WTC11 (cell line): ENCODE data around the gene TBC1D23. TPM values are rescaled to one million over a fixed set of nuclear protein-coding genes. Genes with fewer than 3 reads are reported as not detected.

Experiments
- ATAC-seq: fragments of 200-7000 bp; cut with Tn5 transposase; 2 replicates; pipeline ENCODE4 v1.10.0; 2021; ENCODE audit warnings: mild to moderate bottlenecking, moderate library complexity
- CTCF ChIA-PET: fragments of 300-600 bp; sonication (Branson Sonifier 250); formaldehyde crosslinking; loops from one replicate; lab custom pipeline; 2021; ENCODE audit warnings: antibody characterized with exemption; lab: Charles Lee
- POLR2A ChIA-PET: fragments of 350-600 bp; sonication (Branson Sonifier 250); formaldehyde crosslinking; loops from one replicate; lab custom pipeline; 2021; ENCODE audit warnings: antibody characterized with exemption; lab: Charles Lee
- DNase-seq: peaks from one replicate; pipeline ENCODE4 v3.0.0; 2021; ENCODE audit warnings: low spot score
- H3K27ac Mint-ChIP-seq: 2 replicates; pipeline ENCODE4 v1.8.0; 2021; ENCODE audit warnings: mixed read lengths
- H3K27me3 Mint-ChIP-seq: 2 replicates; pipeline ENCODE4 v1.8.0; 2021; ENCODE audit warnings: low read depth, mild to moderate bottlenecking, moderate library complexity, mixed read lengths
- H3K36me3 Mint-ChIP-seq: 2 replicates; pipeline ENCODE4 v1.8.0; 2021; ENCODE audit warnings: mixed read lengths
- H3K4me1 Mint-ChIP-seq: 2 replicates; pipeline ENCODE4 v1.8.0; 2022; ENCODE audit warnings: mixed read lengths
- H3K4me3 Mint-ChIP-seq: 2 replicates; pipeline ENCODE4 v1.8.0; 2021; ENCODE audit warnings: mild to moderate bottlenecking, moderate library complexity, mixed read lengths
- H3K9me3 Mint-ChIP-seq: 2 replicates; pipeline ENCODE4 v1.8.0; 2021; ENCODE audit warnings: mixed read lengths
- AR ChIP-seq: fragments of 250-450 bp; sonication (Bioruptor Pico); IDR thresholded peaks from 2 replicates; pipeline ENCODE4 v1.9.0; 2021; ENCODE audit warnings: mild to moderate bottlenecking
- CREM ChIP-seq: sonication (generic); formaldehyde crosslinking; IDR thresholded peaks from 2 replicates; pipeline ENCODE4 v1.8.1; 2022; ENCODE audit warnings: mild to moderate bottlenecking, missing genetic modification reagents, moderate library complexity
- E2F5 ChIP-seq: sonication (generic); formaldehyde crosslinking; IDR thresholded peaks from 2 replicates; pipeline ENCODE4 v1.8.1; 2022; ENCODE audit warnings: mild to moderate bottlenecking, moderate library complexity, missing genetic modification reagents
- EMX1 ChIP-seq: fragments of 250-450 bp; sonication (Bioruptor Pico); IDR thresholded peaks from 2 replicates; pipeline ENCODE4 v1.8.0; 2021; ENCODE audit warnings: mild to moderate bottlenecking
- IRF2 ChIP-seq: sonication (generic); formaldehyde crosslinking; IDR thresholded peaks from 2 replicates; pipeline ENCODE4 v1.8.0; 2022; ENCODE audit warnings: low read depth, missing genetic modification reagents, borderline replicate concordance
- JUN ChIP-seq: sonication (generic); formaldehyde crosslinking; IDR thresholded peaks from 2 replicates; pipeline ENCODE4 v1.8.0; 2023; ENCODE audit warnings: mild to moderate bottlenecking, missing genetic modification reagents
- KAT7 ChIP-seq: sonication (generic); formaldehyde crosslinking; IDR thresholded peaks from 2 replicates; pipeline ENCODE4 v1.8.1; 2023; ENCODE audit warnings: missing genetic modification reagents, mild to moderate bottlenecking, borderline replicate concordance
- MAX ChIP-seq: sonication (generic); formaldehyde crosslinking; IDR thresholded peaks from 2 replicates; pipeline ENCODE4 v1.8.0; 2022; ENCODE audit warnings: mild to moderate bottlenecking, missing genetic modification reagents
- NFE2L1 ChIP-seq: sonication (generic); formaldehyde crosslinking; IDR thresholded peaks from 2 replicates; pipeline ENCODE4 v1.8.1; 2023; ENCODE audit warnings: missing genetic modification reagents
- NFYB ChIP-seq: sonication (generic); formaldehyde crosslinking; conservative IDR thresholded peaks from 2 replicates; pipeline ENCODE4 v1.8.0; 2022; ENCODE audit warnings: low read depth, missing genetic modification reagents
- PRRX2 ChIP-seq: fragments of 250-450 bp; sonication (Bioruptor Pico); IDR thresholded peaks from 2 replicates; pipeline ENCODE4 v1.8.0; 2021; ENCODE audit warnings: mild to moderate bottlenecking
- SMAD3 ChIP-seq: sonication (generic); formaldehyde crosslinking; IDR thresholded peaks from 2 replicates; pipeline ENCODE4 v1.8.0; 2022; ENCODE audit warnings: missing genetic modification reagents, mild to moderate bottlenecking, borderline replicate concordance
- SMAD4 ChIP-seq: sonication (generic); formaldehyde crosslinking; IDR thresholded peaks from 2 replicates; pipeline ENCODE4 v1.8.0; 2022; ENCODE audit warnings: mild to moderate bottlenecking, missing genetic modification reagents
- TEAD4 ChIP-seq: sonication (generic); formaldehyde crosslinking; IDR thresholded peaks from 2 replicates; pipeline ENCODE4 v1.8.0; 2022; ENCODE audit warnings: mild to moderate bottlenecking, missing genetic modification reagents
- TP53 ChIP-seq: sonication (generic); formaldehyde crosslinking; IDR thresholded peaks from 2 replicates; pipeline ENCODE4 v1.8.1; 2023; ENCODE audit warnings: mild to moderate bottlenecking, missing genetic modification reagents
- ZBTB21 ChIP-seq: sonication (generic); formaldehyde crosslinking; IDR thresholded peaks from 2 replicates; pipeline ENCODE4 v1.8.1; 2023; ENCODE audit warnings: mild to moderate bottlenecking, missing genetic modification reagents, borderline replicate concordance
- ZNF232 ChIP-seq: sonication (generic); formaldehyde crosslinking; IDR thresholded peaks from 2 replicates; pipeline ENCODE4 v1.8.0; 2022; ENCODE audit warnings: mild to moderate bottlenecking, missing genetic modification reagents
- ZNF263 ChIP-seq: sonication (generic); formaldehyde crosslinking; IDR thresholded peaks from 2 replicates; pipeline ENCODE4 v1.8.1; 2022; ENCODE audit warnings: low read depth, mild to moderate bottlenecking, moderate library complexity, missing genetic modification reagents
- ZNF396 ChIP-seq: fragments of 250-450 bp; sonication (Bioruptor Pico); IDR thresholded peaks from 2 replicates; pipeline ENCODE4 v1.8.0; 2021; ENCODE audit warnings: mild to moderate bottlenecking, moderate library complexity, borderline replicate concordance
- ZNF425 ChIP-seq: fragments of 250-450 bp; sonication (Bioruptor Pico); conservative IDR thresholded peaks from 2 replicates; pipeline ENCODE4 v1.9.0; 2021; ENCODE audit warnings: mild to moderate bottlenecking
- ZNF671 ChIP-seq: fragments of 250-450 bp; sonication (Bioruptor Pico); IDR thresholded peaks from 2 replicates; pipeline ENCODE4 v1.8.0; 2021; ENCODE audit warnings: mild to moderate bottlenecking
- total RNA-seq: library from RNA; stranded (reverse); gene quantifications from 3 replicates; pipeline ENCODE4 v1.2.3, GENCODE V29; 2021
- TF ChIP-seq, protein P1 (sequence below): sonication (generic); formaldehyde crosslinking; IDR thresholded peaks from 2 replicates; pipeline ENCODE4 v1.8.1; 2023; ENCODE audit warnings: mild to moderate bottlenecking, missing genetic modification reagents

TBC1D23 gene
- total RNA-seq, 1 experiment from 2014 or later = 73.6 TPM

- TF ChIP-seq ZNF425 (CRISPR knock-in tag) (no peak), IRF2 (CRISPR knock-in tag) (no peak), ZNF232 (CRISPR knock-in tag) (no peak), CREM (no peak), ZNF396 (no peak), ZBTB21 (CRISPR knock-in tag) (no peak)
- TF ChIP-seq, protein P1, sequence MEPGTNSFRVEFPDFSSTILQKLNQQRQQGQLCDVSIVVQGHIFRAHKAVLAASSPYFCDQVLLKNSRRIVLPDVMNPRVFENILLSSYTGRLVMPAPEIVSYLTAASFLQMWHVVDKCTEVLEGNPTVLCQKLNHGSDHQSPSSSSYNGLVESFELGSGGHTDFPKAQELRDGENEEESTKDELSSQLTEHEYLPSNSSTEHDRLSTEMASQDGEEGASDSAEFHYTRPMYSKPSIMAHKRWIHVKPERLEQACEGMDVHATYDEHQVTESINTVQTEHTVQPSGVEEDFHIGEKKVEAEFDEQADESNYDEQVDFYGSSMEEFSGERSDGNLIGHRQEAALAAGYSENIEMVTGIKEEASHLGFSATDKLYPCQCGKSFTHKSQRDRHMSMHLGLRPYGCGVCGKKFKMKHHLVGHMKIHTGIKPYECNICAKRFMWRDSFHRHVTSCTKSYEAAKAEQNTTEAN (CRISPR knock-in tag) = no peak
- TF ChIP-seq, all 79 proteins: peak for 0
Measured at GRCh38 chr3:100245927-100246326, 14.9 kb upstream of the TBC1D23 start (continued).

- ChIA-PET POLR2A (no interaction called here), CTCF (interaction anchor here (0.8 to 1.6 kb wide), 2 partner anchors 13 to 415 kb away, joined by 3 to 4 read pairs; no protein-coding TSS in a partner anchor)
- Mint-ChIP-seq H3K9me3 (peaks cover 14% of the 10 kb centered on the region), H3K4me1 (peaks cover 16% of the 10 kb centered on the region), H3K36me3 (no peaks in the 10 kb centered on the region), H3K27ac (no peak overlapping the region), H3K4me3 (no peak overlapping the region), H3K27me3 (0 out of 2 replicates have a peak, but pooled peaks cover 2% of the 10 kb centered on the region)
- ATAC-seq = no peak
- TF ChIP-seq MAX (CRISPR knock-in tag) (no peak), SMAD3 (CRISPR knock-in tag) (no peak), JUN (CRISPR knock-in tag) (no peak), TEAD4 (CRISPR knock-in tag) (no peak), EMX1 (CRISPR knock-in tag) (no peak), AR (no peak), TP53 (CRISPR knock-in tag) (no peak), SMAD4 (CRISPR knock-in tag) (no peak), E2F5 (CRISPR knock-in tag) (no peak), NFE2L1 (CRISPR knock-in tag) (no peak), NFYB (no peak), ZNF263 (CRISPR knock-in tag) (no peak), PRRX2 (no peak), ZNF671 (no peak), KAT7 (CRISPR knock-in tag) (no peak)
- DNase-seq = no peak
Measured at GRCh38 chr3:100246999-100247398, 13.8 kb upstream of the TBC1D23 start.
